Lower leg skin (tissue), 3 donors: Measurements from ENCODE around the gene RPS14.

ENCODE experiments used
- POLR2A ChIP-seq, 2 donors: fragments of 450-650 bp; IDR thresholded peaks; one replicate each; pipeline ENCODE4 v1.6.1; 2016 to 2017; ENCODE audit warnings: antibody characterized with exemption in 2 of 2, mild to moderate bottlenecking in 1 of 2, moderate library complexity in 1 of 2
- TF ChIP-seq, protein P1 (sequence below), 3 donors: fragments of 450-650 bp; IDR thresholded peaks; one replicate each; pipeline ENCODE4 v1.5.1; 2016; ENCODE audit warnings: antibody characterized with exemption in 3 of 3, mild to moderate bottlenecking in 3 of 3, moderate library complexity in 2 of 3

DNA sequence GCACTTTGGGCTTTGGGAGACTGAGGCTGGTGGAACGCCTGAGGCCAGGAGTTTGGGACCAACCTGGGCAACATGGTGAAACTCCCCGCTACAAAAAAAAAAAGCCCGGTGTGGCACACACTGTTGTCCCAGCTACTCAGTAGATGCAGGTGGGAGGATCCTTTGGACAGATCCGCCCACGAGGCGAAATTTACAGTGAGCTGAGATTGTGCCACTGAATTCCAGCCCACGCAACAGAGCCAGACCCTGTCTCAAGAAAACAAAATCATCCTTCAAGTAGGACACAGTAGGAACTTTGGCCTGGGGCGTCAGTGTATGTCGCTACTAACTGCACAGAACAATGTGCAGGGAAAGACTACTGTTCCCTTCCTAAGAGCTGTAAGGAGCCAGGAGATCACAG is 4.8 kb downstream of the RPS14 start:
- TF ChIP-seq, protein P1, sequence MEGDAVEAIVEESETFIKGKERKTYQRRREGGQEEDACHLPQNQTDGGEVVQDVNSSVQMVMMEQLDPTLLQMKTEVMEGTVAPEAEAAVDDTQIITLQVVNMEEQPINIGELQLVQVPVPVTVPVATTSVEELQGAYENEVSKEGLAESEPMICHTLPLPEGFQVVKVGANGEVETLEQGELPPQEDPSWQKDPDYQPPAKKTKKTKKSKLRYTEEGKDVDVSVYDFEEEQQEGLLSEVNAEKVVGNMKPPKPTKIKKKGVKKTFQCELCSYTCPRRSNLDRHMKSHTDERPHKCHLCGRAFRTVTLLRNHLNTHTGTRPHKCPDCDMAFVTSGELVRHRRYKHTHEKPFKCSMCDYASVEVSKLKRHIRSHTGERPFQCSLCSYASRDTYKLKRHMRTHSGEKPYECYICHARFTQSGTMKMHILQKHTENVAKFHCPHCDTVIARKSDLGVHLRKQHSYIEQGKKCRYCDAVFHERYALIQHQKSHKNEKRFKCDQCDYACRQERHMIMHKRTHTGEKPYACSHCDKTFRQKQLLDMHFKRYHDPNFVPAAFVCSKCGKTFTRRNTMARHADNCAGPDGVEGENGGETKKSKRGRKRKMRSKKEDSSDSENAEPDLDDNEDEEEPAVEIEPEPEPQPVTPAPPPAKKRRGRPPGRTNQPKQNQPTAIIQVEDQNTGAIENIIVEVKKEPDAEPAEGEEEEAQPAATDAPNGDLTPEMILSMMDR (IDR thresholded peaks at IDR 0.05): no peak
- no peak for TF ChIP-seq POLR2A (IDR thresholded peaks at IDR 0.05)
